GM12878 (cell line): ENCODE measurements around the gene EXOSC6. TPM values are rescaled to one million over a fixed set of nuclear protein-coding genes. Genes with fewer than 3 reads are reported as not detected.

Experiments used
- ATAC-seq: fragments of 200-7000 bp; cut with Tn5 transposase; 3 replicates; pipeline ENCODE4 v1.9.1; 2020; ENCODE audit warnings: mild to moderate bottlenecking, moderate library complexity
- BruUV-seq: library from RNA; stranded (reverse); fragments of 400-500 nt; replicated peaks from 2 replicates; lab custom pipeline; 2021; lab: Mats Ljungman, UMichigan
- CTCF ChIA-PET: fragments of 300-600 bp; sonication (Branson Sonifier 250); formaldehyde crosslinking; extraction: SDS; loops from one replicate; lab custom pipeline; 2021; ENCODE audit warnings: inconsistent platforms; lab: Yijun Ruan, JAX
- POLR2A ChIA-PET: fragments of 350-600 bp; formaldehyde crosslinking; extraction: SDS; loops from one replicate; lab custom pipeline; 2021; ENCODE audit warnings: inconsistent platforms; lab: Charles Lee
- RAD21 ChIA-PET: fragments of 300-600 bp; sonication (Branson Sonifier 250); formaldehyde crosslinking; loops from one replicate; lab custom pipeline; 2023; ENCODE audit warnings: antibody characterized with exemption; ENCODE audit not compliant: unreplicated experiment; lab: Charles Lee
- SMC1A ChIA-PET: fragments of 300-600 bp; sonication (Branson Sonifier 250); formaldehyde crosslinking; loops from one replicate; lab custom pipeline; 2023; ENCODE audit not compliant: unreplicated experiment, uncharacterized antibody; lab: Charles Lee
- DNase-seq: peaks from one replicate; pipeline ENCODE4 v3.0.0-alpha.2; 2011; ENCODE audit warnings: low read depth, low spot score
- FAIRE-seq: peaks from 3 replicates; lab custom pipeline; 2011; peaks lifted over from hg19 to GRCh38; lab: Jason Lieb, UNC
- H2AFZ ChIP-seq: 2 replicates; pipeline ENCODE4 v1.6.0; 2011; ENCODE audit warnings: low read depth, low read length, control low read depth; ENCODE audit not compliant: control insufficient read depth
- H3K27ac ChIP-seq: 2 replicates; pipeline ENCODE4 v1.5.1; 2011; ENCODE audit warnings: control low read depth; ENCODE audit not compliant: control insufficient read depth, insufficient read depth
- H3K27me3 ChIP-seq, 2 experiments: replicated peaks in 1 of 2; 2 replicates each; pipeline versions ENCODE4 v1.6.0 to v1.6.1; 2011; ENCODE audit warnings: low read length in 1 of 2; ENCODE audit not compliant: control insufficient read depth in 2 of 2, insufficient read depth in 2 of 2
- H3K36me3 ChIP-seq, 2 experiments: 2 replicates each; pipeline ENCODE4 v1.5.1; 2011; ENCODE audit warnings: low read length in 1 of 2; ENCODE audit not compliant: control insufficient read depth in 2 of 2, insufficient read depth in 2 of 2
- H3K4me1 ChIP-seq: 2 replicates; pipeline ENCODE4 v1.6.1; 2011; ENCODE audit warnings: mild to moderate bottlenecking, low read length, moderate library complexity, mixed read lengths; ENCODE audit not compliant: control insufficient read depth, insufficient read depth
- H3K4me2 ChIP-seq: 2 replicates; pipeline ENCODE4 v1.6.0; 2011; ENCODE audit warnings: control low read depth; ENCODE audit not compliant: control insufficient read depth, insufficient read depth
- H3K4me3 ChIP-seq: fragments of 200-600 bp; sonication (generic); 2 replicates; pipeline ENCODE4 v1.5.1; 2016
- H3K79me2 ChIP-seq: 2 replicates; pipeline ENCODE4 v1.6.0; 2011; ENCODE audit warnings: low read length; ENCODE audit not compliant: control insufficient read depth, insufficient read depth
- H3K9ac ChIP-seq: 2 replicates; pipeline ENCODE4 v1.8.0; 2011; ENCODE audit warnings: low read length, control low read depth, mixed read lengths; ENCODE audit not compliant: control insufficient read depth, insufficient read depth
- H3K9me3 ChIP-seq: replicated peaks from 3 replicates; pipeline ENCODE4 v1.5.1; 2011; ENCODE audit warnings: mild to moderate bottlenecking, low read length; ENCODE audit not compliant: control insufficient read depth, insufficient read depth
- H4K20me1 ChIP-seq: 2 replicates; pipeline ENCODE4 v1.6.0; 2011; ENCODE audit not compliant: control insufficient read depth, insufficient read depth
- ATF7 ChIP-seq: fragments of 450-650 bp; IDR thresholded peaks from 2 replicates; pipeline ENCODE4 v1.6.1; 2016; ENCODE audit warnings: low read depth, mild to moderate bottlenecking
- CHD4 ChIP-seq: fragments of 200-600 bp; sonication (generic); IDR thresholded peaks from 2 replicates; pipeline ENCODE4 v1.6.1; 2016; ENCODE audit warnings: mild to moderate bottlenecking
- ETV6 ChIP-seq, 2 experiments: fragments of 450-650 bp in 1 of 2; IDR thresholded peaks in 1 of 2; conservative IDR thresholded peaks in 1 of 2; 2 replicates each; pipeline ENCODE4 v1.6.1; 2014; ENCODE audit warnings: antibody characterized with exemption in 1 of 2, borderline replicate concordance in 1 of 2, low read depth in 1 of 2, mild to moderate bottlenecking in 1 of 2, moderate library complexity in 1 of 2
- JUND ChIP-seq: IDR thresholded peaks from 2 replicates; pipeline ENCODE4 v1.6.1; 2012; ENCODE audit warnings: low read depth, mild to moderate bottlenecking, low read length, improper control_type of control experiment, moderate library complexity
- NR2F1 ChIP-seq: fragments of 450-650 bp; conservative IDR thresholded peaks from 2 replicates; pipeline ENCODE4 v1.6.1; 2017; ENCODE audit warnings: mild to moderate bottlenecking
- POLR2AphosphoS2 ChIP-seq: IDR thresholded peaks from 2 replicates; pipeline ENCODE4 v1.6.1; 2011; ENCODE audit warnings: low read depth, mild to moderate bottlenecking, low read length, improper control_type of control experiment, moderate library complexity
- SMC3 ChIP-seq: IDR thresholded peaks from 2 replicates; pipeline ENCODE4 v1.6.1; 2011; ENCODE audit warnings: low read length, improper control_type of control experiment, borderline replicate concordance
- SP1 ChIP-seq: IDR thresholded peaks from one replicate; pipeline ENCODE4 v1.6.1; 2011; ENCODE audit warnings: low read depth, low read length
- YBX1 ChIP-seq: fragments of 450-650 bp; IDR thresholded peaks from 2 replicates; pipeline ENCODE4 v1.6.1; 2016; ENCODE audit warnings: antibody characterized with exemption
- ZSCAN29 ChIP-seq: fragments of 450-650 bp; IDR thresholded peaks from 2 replicates; pipeline ENCODE4 v1.6.1; 2017; ENCODE audit warnings: mild to moderate bottlenecking, moderate library complexity
- WGBS: methylation state at CpG from one replicate; pipeline ENCODE4 v1.1.6; 2016; ENCODE audit warnings: low lambda C conversion rate; ENCODE audit not compliant: insufficient replicate concordance, insufficient coverage; ENCODE audit errors: missing lambda C conversion rate; 5-methylcytosine and 5-hydroxymethylcytosine counted together
- in situ Hi-C: fragments of 300-500 bp; cut with MboI; formaldehyde crosslinking; loops from 9 replicates; pipeline ENCODE4 v1.14.3; 2018; ENCODE audit warnings: mixed read lengths
- intact Hi-C: fragments of 100-400 bp; cut with micrococcal nuclease; formaldehyde crosslinking; loops from one replicate; pipeline ENCODE4 v1.14.2; 2022; ENCODE audit not compliant: unreplicated experiment
- polyA plus RNA-seq, 11 experiments: library from polyadenylated mRNA; depleted of rRNA in 4 of 11; unstranded in 6 of 11; stranded (reverse) in 5 of 11; fragments of >200 nt; fragmentation: Nextera tagmentation in 4 of 11; fragmentation: Illumina TruSeq in 1 of 11; extraction: Ambion mirVana in 4 of 11; extraction: Trizol in 1 of 11; gene quantifications; 1 replicate in 1 of 11; 2 replicates in 10 of 11; pipeline versions ENCODE4 v1.2.1 to v1.2.3, GENCODE V29; 2011 to 2016; ENCODE audit warnings: inconsistent platforms in 2 of 11, missing spikeins in 2 of 11, low read depth in 1 of 11
- total RNA-seq, 4 experiments: library from RNA; depleted of rRNA in 3 of 4; stranded (reverse); fragments of >200 nt in 3 of 4; fragmentation: Illumina TruSeq in 1 of 4; extraction: Trizol in 1 of 4; gene quantifications; 2 replicates each; pipeline versions ENCODE4 v1.2.1 to v1.2.3, GENCODE V29; 2013 to 2021
- TF ChIP-seq, protein P1 (sequence below): IDR thresholded peaks from 2 replicates; pipeline ENCODE4 v1.6.1; 2012; ENCODE audit warnings: low read depth, low read length, improper control_type of control experiment
- TF ChIP-seq, protein P2 (sequence below): IDR thresholded peaks from 2 replicates; pipeline ENCODE4 v1.6.1; 2012; ENCODE audit warnings: mild to moderate bottlenecking, low read depth, low read length

Gene EXOSC6
- total and polyA plus RNA-seq, 10 of the 15 experiments (the other 5 are each of a cell fraction or from before 2014, with no cell fraction given), result 8.2 to 27.5 (median 14.5) TPM

DNA sequence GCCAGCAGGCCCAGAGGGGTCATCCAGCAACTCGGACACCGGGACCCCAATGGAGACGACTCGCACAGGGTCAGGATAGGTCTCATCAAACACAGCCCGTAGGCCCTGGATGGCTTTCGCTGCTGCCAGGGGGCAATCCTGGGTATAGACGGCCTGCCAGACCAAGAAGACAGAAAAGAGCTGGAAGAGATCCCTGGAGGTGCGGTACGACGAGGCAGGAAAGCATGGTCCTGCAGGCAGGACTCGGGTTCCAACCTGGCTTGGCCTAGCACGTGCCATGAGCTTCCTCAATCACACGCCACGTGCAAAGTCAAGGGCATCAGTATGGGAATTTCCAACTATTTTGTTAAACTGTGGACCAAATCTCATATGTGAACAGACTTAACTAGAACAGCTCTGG is 6.3 kb upstream of the EXOSC6 start (continued):
- TF ChIP-seq, protein P1, sequence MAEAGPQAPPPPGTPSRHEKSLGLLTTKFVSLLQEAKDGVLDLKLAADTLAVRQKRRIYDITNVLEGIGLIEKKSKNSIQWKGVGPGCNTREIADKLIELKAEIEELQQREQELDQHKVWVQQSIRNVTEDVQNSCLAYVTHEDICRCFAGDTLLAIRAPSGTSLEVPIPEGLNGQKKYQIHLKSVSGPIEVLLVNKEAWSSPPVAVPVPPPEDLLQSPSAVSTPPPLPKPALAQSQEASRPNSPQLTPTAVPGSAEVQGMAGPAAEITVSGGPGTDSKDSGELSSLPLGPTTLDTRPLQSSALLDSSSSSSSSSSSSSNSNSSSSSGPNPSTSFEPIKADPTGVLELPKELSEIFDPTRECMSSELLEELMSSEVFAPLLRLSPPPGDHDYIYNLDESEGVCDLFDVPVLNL, result no peak
- TF ChIP-seq YBX1 (no peak), ETV6 (conservative IDR thresholded peaks at IDR 0.05 in 1 of 2, IDR thresholded peaks at IDR 0.05 in 1 of 2; ENCODE audit: borderline replicate concordance in 1 of 2, low read depth in 1 of 2) (no peak), ATF7 (no peak), NR2F1 (no peak)
- TF ChIP-seq, all 136 proteins: peak for 0

DNA sequence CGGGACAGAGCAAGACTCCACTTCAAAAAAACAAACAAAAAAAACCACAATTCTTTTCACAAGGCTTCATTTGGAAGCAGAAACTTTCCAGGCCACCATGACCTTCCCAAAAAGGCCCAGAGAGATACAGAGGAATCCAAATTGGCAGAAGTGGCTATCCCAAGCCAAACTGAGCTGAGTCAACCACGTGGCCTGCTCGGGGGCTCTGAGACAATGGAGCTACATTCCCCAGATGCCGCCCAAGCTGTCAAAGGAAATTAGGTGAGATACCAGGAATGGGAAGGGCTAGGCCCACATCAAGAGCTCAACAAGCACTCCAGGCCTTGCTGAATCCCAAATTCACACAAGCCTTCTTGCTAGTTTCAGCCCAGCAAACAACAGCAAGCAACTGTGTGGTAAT is 5.7 kb upstream of the EXOSC6 start:
- Histone ChIP-seq H3K79me2 (no peaks in the 10 kb centered on the region), H3K27ac (no peak overlapping the region), H3K9me3 (no peaks in the 10 kb centered on the region), H3K36me3 (peaks cover 41 to 45% of the 10 kb centered on the region in 2 experiments), H4K20me1 (no peaks in the 10 kb centered on the region), H2AFZ (no peak overlapping the region), H3K27me3 (no peaks in the 10 kb centered on the region), H3K4me1 (no peaks in the 10 kb centered on the region), H3K4me3 (no peak overlapping the region), H3K9ac (no peak overlapping the region), H3K4me2 (no peak overlapping the region)
- FAIRE-seq (no peak), DNase-seq (no peak), ATAC-seq (no peak)
- in situ Hi-C loops, result no loop called here
- CTCF ChIA-PET, result interaction anchor here (2.2 kb wide), 1 partner anchor 10 kb away, joined by 8 read pairs; no protein-coding TSS in a partner anchor
- POLR2A ChIA-PET, result interaction anchor here (0.5 to 0.6 kb wide), 2 partner anchors 28 to 640 kb away, joined by 3 read pairs; no protein-coding TSS in a partner anchor
- intact Hi-C loops, result loop anchor here (10.0 kb wide), 1 partner anchor 93 kb away; no protein-coding TSS in a partner anchor
- TF ChIP-seq ZSCAN29, result no peak
- no peak for TF ChIP-seq POLR2AphosphoS2
- no peak for TF ChIP-seq SP1
- TF ChIP-seq SMC3, result no peak
- no peak for TF ChIP-seq JUND
- TF ChIP-seq, protein P2, sequence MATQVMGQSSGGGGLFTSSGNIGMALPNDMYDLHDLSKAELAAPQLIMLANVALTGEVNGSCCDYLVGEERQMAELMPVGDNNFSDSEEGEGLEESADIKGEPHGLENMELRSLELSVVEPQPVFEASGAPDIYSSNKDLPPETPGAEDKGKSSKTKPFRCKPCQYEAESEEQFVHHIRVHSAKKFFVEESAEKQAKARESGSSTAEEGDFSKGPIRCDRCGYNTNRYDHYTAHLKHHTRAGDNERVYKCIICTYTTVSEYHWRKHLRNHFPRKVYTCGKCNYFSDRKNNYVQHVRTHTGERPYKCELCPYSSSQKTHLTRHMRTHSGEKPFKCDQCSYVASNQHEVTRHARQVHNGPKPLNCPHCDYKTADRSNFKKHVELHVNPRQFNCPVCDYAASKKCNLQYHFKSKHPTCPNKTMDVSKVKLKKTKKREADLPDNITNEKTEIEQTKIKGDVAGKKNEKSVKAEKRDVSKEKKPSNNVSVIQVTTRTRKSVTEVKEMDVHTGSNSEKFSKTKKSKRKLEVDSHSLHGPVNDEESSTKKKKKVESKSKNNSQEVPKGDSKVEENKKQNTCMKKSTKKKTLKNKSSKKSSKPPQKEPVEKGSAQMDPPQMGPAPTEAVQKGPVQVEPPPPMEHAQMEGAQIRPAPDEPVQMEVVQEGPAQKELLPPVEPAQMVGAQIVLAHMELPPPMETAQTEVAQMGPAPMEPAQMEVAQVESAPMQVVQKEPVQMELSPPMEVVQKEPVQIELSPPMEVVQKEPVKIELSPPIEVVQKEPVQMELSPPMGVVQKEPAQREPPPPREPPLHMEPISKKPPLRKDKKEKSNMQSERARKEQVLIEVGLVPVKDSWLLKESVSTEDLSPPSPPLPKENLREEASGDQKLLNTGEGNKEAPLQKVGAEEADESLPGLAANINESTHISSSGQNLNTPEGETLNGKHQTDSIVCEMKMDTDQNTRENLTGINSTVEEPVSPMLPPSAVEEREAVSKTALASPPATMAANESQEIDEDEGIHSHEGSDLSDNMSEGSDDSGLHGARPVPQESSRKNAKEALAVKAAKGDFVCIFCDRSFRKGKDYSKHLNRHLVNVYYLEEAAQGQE, result no peak
- TF ChIP-seq CHD4, result no peak
- 96% methylated on average over 4 of the region's 4 CpGs for WGBS
- SMC1A ChIA-PET, result no interaction called here
- BruUV-seq, result no TSS peak
- RAD21 ChIA-PET, result no interaction called here
